AG09309 (cell line): ENCODE measurements around the gene CD1C.
"Not testable (repeated sequence)": the region's sequence is repeated elsewhere in the genome, so short reads cannot be mapped to it uniquely, and the experiment has no call there.

Experiments
- DNase-seq: peaks from one replicate; pipeline ENCODE4 v3.0.0-alpha.2; 2010; ENCODE audit warnings: low read depth
- H3K4me3 ChIP-seq: 2 replicates; pipeline ENCODE4 v1.5.1; 2011; ENCODE audit warnings: mild to moderate bottlenecking, low read depth, low read length, moderate library complexity; ENCODE audit not compliant: control insufficient read depth
- CTCF ChIP-seq: IDR thresholded peaks from 2 replicates; pipeline ENCODE4 v1.5.1; 2011; ENCODE audit warnings: mild to moderate bottlenecking, low read depth, low read length, inconsistent platforms; ENCODE audit not compliant: insufficient read depth, control insufficient read depth; ENCODE audit errors: missing control alignments

Gene CD1C

GRCh38 chr1:158289811-158290210 lies at the start of gene CD1C:
Gene CD1C (plus strand): TSS chr1:158289923. CDS start chr1:158290065, 142 bp downstream.
- DNase-seq = no peak
- no peak for TF ChIP-seq CTCF
- no peak within 1 kb of the TSS for H3K4me3 ChIP-seq

- no peak for TF ChIP-seq CTCF
- DNase-seq = no peak
- no peak overlapping the region for H3K4me3 ChIP-seq
These were observed 43.1 kb upstream of the CD1C start for GRCh38 chr1:158246650-158247049.

- no peak for TF ChIP-seq CTCF
- H3K4me3 ChIP-seq = no peak overlapping the region
- DNase-seq = no peak
These were observed 41.6 kb upstream of the CD1C start for GRCh38 chr1:158248118-158248517.

GRCh38 chr1:158248771-158249170 lies 41.0 kb upstream of the CD1C start:
- TF ChIP-seq CTCF = no peak
- H3K4me3 ChIP-seq = no peak overlapping the region
- DNase-seq = no peak

GRCh38 chr1:158249646-158250045 lies 40.1 kb upstream of the CD1C start:
- DNase-seq = no peak
- no peak overlapping the region for H3K4me3 ChIP-seq
- no peak for TF ChIP-seq CTCF

GRCh38 chr1:158251163-158251562 lies 38.6 kb upstream of the CD1C start:
- no peak for TF ChIP-seq CTCF
- no peak overlapping the region for H3K4me3 ChIP-seq
- no peak for DNase-seq

- no peak for TF ChIP-seq CTCF
- no peak for DNase-seq
- no peak overlapping the region for H3K4me3 ChIP-seq
These were observed 34.1 kb upstream of the CD1C start for GRCh38 chr1:158255656-158256055.

- DNase-seq, H3K4me3 ChIP-seq: not testable (repeated sequence)
These were observed 33.0 kb upstream of the CD1C start for GRCh38 chr1:158256747-158257146.
